Activated CD8-positive, alpha-beta memory T cell treated with anti-CD3 and anti-CD28 coated beads, Interleukin-2, amount 50 U/mL, for 4 hours (primary cell): ENCODE data around the gene USP15.

Source experiments
- DNase-seq: peaks from one replicate; pipeline ENCODE4 v3.0.0-alpha.2; 2020

Gene USP15

GRCh38 chr12:62285284-62285683 is 25.1 kb downstream of the USP15 start:
- no peak for DNase-seq

- no peak for DNase-seq
Measured at GRCh38 chr12:62288328-62288727, 28.1 kb downstream of the USP15 start.

- DNase-seq: no peak
Measured at GRCh38 chr12:62290846-62291245, 30.6 kb downstream of the USP15 start.

- DNase-seq: peak; percentile 45
Measured at GRCh38 chr12:62291864-62292760, 31.9 kb downstream of the USP15 start.

GRCh38 chr12:62292761-62293344 is 32.6 kb downstream of the USP15 start:
- no peak for DNase-seq

GRCh38 chr12:62294378-62294777 is 34.2 kb downstream of the USP15 start:
- no peak for DNase-seq

- DNase-seq: no peak
Measured at GRCh38 chr12:62296001-62296400, 35.8 kb downstream of the USP15 start.

GRCh38 chr12:62297321-62297720 is 37.1 kb downstream of the USP15 start:
- DNase-seq: no peak

GRCh38 chr12:62299617-62300016 is 39.4 kb downstream of the USP15 start:
- DNase-seq: no peak

GRCh38 chr12:62301080-62301798 is 41.0 kb downstream of the USP15 start:
- no peak for DNase-seq

GRCh38 chr12:62301799-62302133 is 41.6 kb downstream of the USP15 start:
- no peak for DNase-seq

GRCh38 chr12:62304560-62304959 is 44.4 kb downstream of the USP15 start:
- no peak for DNase-seq

GRCh38 chr12:62305778-62306177 is 45.6 kb downstream of the USP15 start:
- DNase-seq: no peak

GRCh38 chr12:62306569-62307530 is 46.6 kb downstream of the USP15 start:
- no peak for DNase-seq

- no peak for DNase-seq
Measured at GRCh38 chr12:62308201-62308600, 48.0 kb downstream of the USP15 start.

GRCh38 chr12:62313727-62314380 is 53.6 kb downstream of the USP15 start:
- no peak for DNase-seq

- no peak for DNase-seq
Measured at GRCh38 chr12:62317017-62317416, 56.8 kb downstream of the USP15 start.

GRCh38 chr12:62319058-62319457 is 58.9 kb downstream of the USP15 start:
- DNase-seq: no peak

GRCh38 chr12:62320054-62320453 is 59.9 kb downstream of the USP15 start:
- DNase-seq: no peak

- no peak for DNase-seq
Measured at GRCh38 chr12:62323386-62323785, 63.2 kb downstream of the USP15 start.

- DNase-seq: no peak
Measured at GRCh38 chr12:62328296-62328921, 68.2 kb downstream of the USP15 start.

- no peak for DNase-seq
Measured at GRCh38 chr12:62331306-62331705, 71.1 kb downstream of the USP15 start.
